Activated B cell treated with CpG ODN at 0.5 μM for 24 hours (primary cell): Measurements from ENCODE around the gene LGALS3. TPM values are rescaled to one million over a fixed set of nuclear protein-coding genes. Genes with fewer than 3 reads are reported as not detected.
A peak's percentile ranks its signal among the peaks of the same experiment; 100 is the strongest.

Experiments used
- ATAC-seq: fragments of 200-7000 bp; cut with Tn5 transposase; one replicate; pipeline ENCODE4 v1.10.0; 2021; ENCODE audit warnings: low read depth, mild to moderate bottlenecking, moderate library complexity
- CTCF ChIA-PET: fragments of 350-600 bp; sonication (Branson Sonifier 250); formaldehyde crosslinking; loops from one replicate; lab custom pipeline; 2021; ENCODE audit warnings: antibody characterized with exemption; lab: Charles Lee
- POLR2A ChIA-PET: fragments of 350-600 bp; sonication (Branson Sonifier 250); formaldehyde crosslinking; loops from one replicate; lab custom pipeline; 2021; ENCODE audit warnings: antibody characterized with exemption; lab: Charles Lee
- DNase-seq: peaks from one replicate; pipeline ENCODE4 v3.0.0; 2022
- H3K27ac Mint-ChIP-seq: one replicate; pipeline ENCODE4 v1.8.0; 2020; ENCODE audit warnings: mixed read lengths
- H3K27me3 Mint-ChIP-seq: one replicate; pipeline ENCODE4 v1.8.0; 2021; ENCODE audit warnings: mixed read lengths
- H3K36me3 Mint-ChIP-seq: one replicate; pipeline ENCODE4 v1.8.0; 2021; ENCODE audit warnings: low read depth, mixed read lengths
- H3K4me1 Mint-ChIP-seq: one replicate; pipeline ENCODE4 v1.8.0; 2021; ENCODE audit warnings: mixed read lengths
- H3K4me3 Mint-ChIP-seq: one replicate; pipeline ENCODE4 v1.8.0; 2020; ENCODE audit warnings: mild to moderate bottlenecking, mixed read lengths
- H3K9me3 Mint-ChIP-seq: one replicate; pipeline ENCODE4 v1.8.0; 2020; ENCODE audit warnings: mixed read lengths
- intact Hi-C: fragments of 100-400 bp; cut with micrococcal nuclease; formaldehyde crosslinking; loops from one replicate; pipeline ENCODE4 v1.15.1; 2024
- total RNA-seq: library from RNA; stranded (reverse); gene quantifications from 2 replicates; pipeline ENCODE4 v1.2.3, GENCODE V29; 2022
- TF ChIP-seq, protein P1 (sequence below): fragments of 200-600 bp; IDR thresholded peaks from one replicate; pipeline ENCODE4 v1.8.0; 2022; ENCODE audit warnings: antibody characterized with exemption, mild to moderate bottlenecking

LGALS3 gene
- total RNA-seq, 1 donor from 2014 or later, result 199 TPM

DNA sequence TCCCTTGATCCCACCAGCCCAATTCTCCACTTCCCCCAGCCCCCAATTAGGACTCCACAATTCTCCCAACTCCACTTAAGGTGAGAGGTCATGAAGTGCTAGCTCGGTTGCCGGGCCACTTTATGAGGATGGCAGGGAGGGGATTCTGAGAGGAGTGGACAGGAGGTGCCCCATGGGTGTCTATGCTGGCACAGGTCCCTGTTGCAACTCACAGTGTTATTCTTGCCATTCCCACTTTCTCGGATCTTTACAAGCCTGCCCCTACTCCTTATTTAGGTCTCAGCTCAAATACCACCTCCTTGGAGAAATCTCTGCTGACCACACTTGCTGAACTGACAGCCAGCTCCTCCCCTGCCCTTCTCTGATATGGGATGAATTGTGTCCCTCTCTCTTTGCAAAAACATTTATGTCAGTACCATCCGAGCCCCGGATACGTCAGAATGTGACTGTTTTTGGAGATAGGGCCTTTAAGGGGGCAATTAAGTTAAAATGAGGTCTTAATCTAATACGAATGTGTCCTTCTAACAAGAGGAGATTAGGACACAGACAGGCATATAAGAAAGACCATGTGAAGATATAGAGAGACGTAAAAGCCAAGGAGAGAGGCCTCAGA lies 4.2 kb upstream of the LGALS3 start:
- ChIA-PET CTCF (interaction anchor here (0.9 kb wide), 1 partner anchor 22 kb away, joined by 3 read pairs; no protein-coding TSS in a partner anchor), POLR2A (interaction anchor here (2.3 kb wide), 1 partner anchor 22 kb away, joined by 20 read pairs; no protein-coding TSS in a partner anchor)
- no peaks in the 10 kb centered on the region for H3K9me3 Mint-ChIP-seq
- no peak overlapping the region for H3K27ac Mint-ChIP-seq
- peaks cover 25% of the 10 kb centered on the region for H3K4me1 Mint-ChIP-seq
- TF ChIP-seq, protein P1, sequence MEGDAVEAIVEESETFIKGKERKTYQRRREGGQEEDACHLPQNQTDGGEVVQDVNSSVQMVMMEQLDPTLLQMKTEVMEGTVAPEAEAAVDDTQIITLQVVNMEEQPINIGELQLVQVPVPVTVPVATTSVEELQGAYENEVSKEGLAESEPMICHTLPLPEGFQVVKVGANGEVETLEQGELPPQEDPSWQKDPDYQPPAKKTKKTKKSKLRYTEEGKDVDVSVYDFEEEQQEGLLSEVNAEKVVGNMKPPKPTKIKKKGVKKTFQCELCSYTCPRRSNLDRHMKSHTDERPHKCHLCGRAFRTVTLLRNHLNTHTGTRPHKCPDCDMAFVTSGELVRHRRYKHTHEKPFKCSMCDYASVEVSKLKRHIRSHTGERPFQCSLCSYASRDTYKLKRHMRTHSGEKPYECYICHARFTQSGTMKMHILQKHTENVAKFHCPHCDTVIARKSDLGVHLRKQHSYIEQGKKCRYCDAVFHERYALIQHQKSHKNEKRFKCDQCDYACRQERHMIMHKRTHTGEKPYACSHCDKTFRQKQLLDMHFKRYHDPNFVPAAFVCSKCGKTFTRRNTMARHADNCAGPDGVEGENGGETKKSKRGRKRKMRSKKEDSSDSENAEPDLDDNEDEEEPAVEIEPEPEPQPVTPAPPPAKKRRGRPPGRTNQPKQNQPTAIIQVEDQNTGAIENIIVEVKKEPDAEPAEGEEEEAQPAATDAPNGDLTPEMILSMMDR, result no peak
- intact Hi-C loops, result loop anchor here (5.0 kb wide), 1 partner anchor 1513 kb away; no protein-coding TSS in a partner anchor
- no peaks in the 10 kb centered on the region for H3K27me3 Mint-ChIP-seq
- ATAC-seq (no peak), DNase-seq (no peak)
- peaks cover 2% of the 10 kb centered on the region for H3K36me3 Mint-ChIP-seq
- H3K4me3 Mint-ChIP-seq, result no peak overlapping the region

DNA sequence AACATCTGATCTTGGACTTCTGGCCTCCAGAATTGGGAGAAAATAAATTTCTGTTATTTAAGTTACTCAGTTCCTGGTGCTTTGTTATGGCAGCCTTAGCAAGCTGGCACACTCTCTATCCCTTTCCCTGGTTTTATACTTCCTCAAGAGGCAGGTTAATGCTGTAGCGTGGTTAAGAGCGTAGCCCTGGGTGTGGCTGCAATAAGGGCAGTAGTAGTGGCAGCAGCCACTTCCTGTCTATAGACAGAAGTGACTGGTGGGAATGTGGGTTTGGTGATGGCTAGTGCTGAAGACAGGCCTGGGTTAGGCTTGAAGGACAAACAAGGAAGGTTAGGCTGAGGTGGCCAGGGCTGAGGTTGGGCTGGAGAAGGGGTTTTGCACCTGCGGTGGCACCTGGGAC lies 3.6 kb upstream of the LGALS3 start:
- H3K9me3 Mint-ChIP-seq, result no peaks in the 10 kb centered on the region
- TF ChIP-seq, protein P1, result no peak
- H3K27me3 Mint-ChIP-seq, result peaks cover 2% of the 10 kb centered on the region
- ChIA-PET POLR2A (interaction anchor here (2.3 kb wide), 1 partner anchor 23 kb away, joined by 20 read pairs; no protein-coding TSS in a partner anchor), CTCF (no interaction called here)
- H3K4me1 Mint-ChIP-seq, result peaks cover 29% of the 10 kb centered on the region
- peaks cover 5% of the 10 kb centered on the region for H3K36me3 Mint-ChIP-seq
- no peak overlapping the region for H3K27ac Mint-ChIP-seq
- no peak for ATAC-seq
- no peak for DNase-seq
- intact Hi-C loops, result loop anchor here (5.0 kb wide), 1 partner anchor 1513 kb away; no protein-coding TSS in a partner anchor
- no peak overlapping the region for H3K4me3 Mint-ChIP-seq

DNA sequence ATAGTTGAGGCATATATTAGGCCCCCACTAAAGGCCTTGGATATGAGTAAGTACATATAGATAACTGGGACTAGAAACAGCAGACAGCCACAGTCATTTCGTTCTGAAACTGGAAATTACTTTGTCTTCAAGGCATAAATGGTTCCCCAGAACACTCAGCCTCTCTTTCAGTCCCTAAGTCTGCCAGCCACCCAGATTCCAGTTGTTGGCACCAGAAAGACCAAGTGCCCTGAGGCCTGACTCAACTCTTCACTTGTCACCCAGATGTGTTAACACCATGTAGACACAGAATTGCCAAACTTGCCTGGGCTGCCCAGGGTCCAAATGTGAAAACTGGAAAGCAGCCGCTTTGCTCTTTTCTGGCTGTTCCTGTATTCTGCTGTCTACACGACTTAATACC lies 3.0 kb upstream of the LGALS3 start:
- ChIA-PET CTCF (no interaction called here), POLR2A (interaction anchor here (4.7 kb wide), 1 partner anchor 23 kb away, joined by 78 read pairs; no protein-coding TSS in a partner anchor)
- ATAC-seq (no peak), DNase-seq (no peak)
- Mint-ChIP-seq H3K4me3 (no peak overlapping the region), H3K27ac (no peak overlapping the region), H3K27me3 (peaks cover 2% of the 10 kb centered on the region), H3K9me3 (no peaks in the 10 kb centered on the region), H3K36me3 (peaks cover 8% of the 10 kb centered on the region), H3K4me1 (peaks cover 34% of the 10 kb centered on the region)
- intact Hi-C loops, result loop anchor here (5.0 kb wide), 1 partner anchor 1514 kb away; no protein-coding TSS in a partner anchor
- TF ChIP-seq, protein P1, result no peak

DNA sequence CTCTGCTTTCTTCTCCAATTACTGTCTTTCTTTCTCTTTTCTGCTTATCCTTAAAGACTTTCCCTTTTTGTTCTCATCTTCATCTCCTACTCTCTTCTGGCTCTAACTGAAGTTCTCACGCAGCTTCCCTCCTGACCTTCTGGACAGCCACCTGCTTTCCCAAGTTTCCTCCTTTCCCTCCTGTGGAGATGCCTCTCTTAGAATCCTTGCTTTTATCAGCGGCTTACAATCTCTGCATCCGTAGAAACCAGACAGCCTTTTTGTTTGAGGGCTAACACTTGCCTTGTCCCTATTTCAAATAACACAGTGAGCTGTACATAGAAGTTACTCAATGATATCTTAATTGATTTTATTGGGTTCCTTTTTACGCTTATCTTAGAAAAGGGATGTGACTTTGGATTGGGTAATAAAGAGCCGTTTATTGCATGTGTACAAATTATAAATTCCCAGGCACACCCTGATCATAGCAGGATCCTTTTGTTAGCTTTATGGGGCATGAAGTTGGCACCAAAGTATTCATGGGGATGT lies 2.1 kb upstream of the LGALS3 start:
- ChIA-PET POLR2A (interaction anchor here (4.7 kb wide), 1 partner anchor 24 kb away, joined by 78 read pairs; no protein-coding TSS in a partner anchor), CTCF (no interaction called here)
- ATAC-seq (no peak), DNase-seq (no peak)
- Mint-ChIP-seq H3K4me1 (peaks cover 43% of the 10 kb centered on the region), H3K27ac (no peak overlapping the region), H3K27me3 (peaks cover 2% of the 10 kb centered on the region), H3K4me3 (no peak overlapping the region), H3K9me3 (no peaks in the 10 kb centered on the region), H3K36me3 (peaks cover 17% of the 10 kb centered on the region)
- TF ChIP-seq, protein P1, result no peak
- intact Hi-C loops, result loop anchor here (5.0 kb wide), 1 partner anchor 1515 kb away; no protein-coding TSS in a partner anchor

DNA sequence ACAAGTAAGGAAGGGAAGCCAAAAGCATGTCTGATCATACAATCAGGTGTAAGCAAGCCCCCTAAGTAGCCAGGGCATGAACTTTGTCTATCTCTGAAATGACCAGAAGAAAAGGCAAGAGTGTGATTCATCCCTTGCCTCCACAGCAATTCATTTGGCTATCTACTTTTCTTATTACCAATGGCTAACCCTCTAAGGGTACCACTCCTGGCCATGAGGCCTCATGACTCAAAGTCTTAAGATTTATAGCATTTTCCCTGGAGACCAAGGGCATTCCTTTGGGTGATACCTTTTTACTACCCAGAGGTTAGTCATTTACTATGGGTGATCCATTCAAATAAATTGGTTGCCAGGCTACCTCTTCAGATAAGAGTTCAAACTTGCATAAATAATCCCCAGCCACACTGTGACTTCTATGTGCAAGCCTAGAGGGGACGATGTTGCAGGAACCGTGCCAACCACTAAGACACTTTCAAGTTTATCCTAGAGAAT lies 1.5 kb upstream of the LGALS3 start:
- Mint-ChIP-seq H3K27me3 (peaks cover 2% of the 10 kb centered on the region), H3K36me3 (peaks cover 17% of the 10 kb centered on the region), H3K9me3 (no peaks in the 10 kb centered on the region), H3K4me3 (peak overlapping the region; percentile 7), H3K27ac (peak overlapping the region; percentile 65), H3K4me1 (peaks cover 44% of the 10 kb centered on the region)
- DNase-seq, result no peak
- ChIA-PET POLR2A (interaction anchor here (0.7 to 4.7 kb wide), 3 partner anchors 24 to 284 kb away, joined by 4 to 78 read pairs (median 40); no protein-coding TSS in a partner anchor), CTCF (no interaction called here)
- no peak for ATAC-seq
- intact Hi-C loops, result loop anchor here (5.0 kb wide), 1 partner anchor 1515 kb away; no protein-coding TSS in a partner anchor
- TF ChIP-seq, protein P1, result no peak
